K562 (cell line): ENCODE data around the gene PHPT1. TPM values are rescaled to one million over a fixed set of nuclear protein-coding genes. Genes with fewer than 3 reads are reported as not detected.

Experiments
- ILF3 ChIP-seq: fragments of 450-650 bp; IDR thresholded peaks from 2 replicates; pipeline ENCODE4 v1.6.1; 2018; ENCODE audit warnings: antibody characterized with exemption, mild to moderate bottlenecking, moderate library complexity, borderline replicate concordance
- JUNB ChIP-seq: fragments of 450-650 bp; formaldehyde crosslinking; conservative IDR thresholded peaks from 2 replicates; pipeline ENCODE4 v1.4.0; 2020; ENCODE audit warnings: mild to moderate bottlenecking
- MAZ ChIP-seq, 2 experiments: fragments of 450-650 bp in 1 of 2; sonication (generic) in 1 of 2; formaldehyde crosslinking; IDR thresholded peaks in 1 of 2; conservative IDR thresholded peaks in 1 of 2; 2 replicates each; pipeline versions ENCODE4 v1.4.0 to v1.5.0; 2020; ENCODE audit warnings: mild to moderate bottlenecking in 1 of 2, missing genetic modification reagents in 1 of 2
- PHF21A ChIP-seq: fragments of 450-650 bp; IDR thresholded peaks from 2 replicates; pipeline ENCODE4 v1.6.1; 2017; ENCODE audit warnings: low read depth, borderline replicate concordance
- SIRT6 ChIP-seq: IDR thresholded peaks from one replicate; pipeline ENCODE4 v1.6.1; 2012; ENCODE audit warnings: low read depth, mild to moderate bottlenecking, control low read depth, inconsistent platforms, low read length, moderate library complexity
- ZNF184 ChIP-seq: sonication (generic); formaldehyde crosslinking; IDR thresholded peaks from 2 replicates; pipeline ENCODE4 v1.5.0; 2020; ENCODE audit warnings: missing genetic modification reagents
- ZNF431 ChIP-seq: sonication (generic); formaldehyde crosslinking; IDR thresholded peaks from 2 replicates; pipeline ENCODE4 v1.8.0; 2022; ENCODE audit warnings: mild to moderate bottlenecking, missing genetic modification reagents
- polyA plus RNA-seq, 8 experiments: library from polyadenylated mRNA; depleted of rRNA in 4 of 8; stranded (reverse) in 5 of 8; unstranded in 3 of 8; fragments of >200 nt; fragmentation: Nextera tagmentation in 2 of 8; fragmentation: Illumina TruSeq in 1 of 8; extraction: Ambion mirVana in 2 of 8; extraction: Trizol in 1 of 8; gene quantifications; 2 replicates each; pipeline versions ENCODE4 v1.2.1 to v1.2.3, GENCODE V29; 2011 to 2014; ENCODE audit warnings: inconsistent platforms in 1 of 8, missing spikeins in 1 of 8
- total RNA-seq, 7 experiments: library from RNA; depleted of rRNA in 6 of 7; stranded (reverse); fragments of >200 nt in 6 of 7; fragmentation: Illumina TruSeq in 2 of 7; extraction: Trizol in 2 of 7; gene quantifications; 2 replicates each; pipeline versions ENCODE4 v1.2.1 to v1.2.3, GENCODE V29; 2011 to 2021; ENCODE audit warnings: low replicate concordance in 1 of 7
- TF ChIP-seq, protein P1 (sequence below), 2 experiments: fragments of 450-650 bp in 1 of 2; sonication (generic) in 1 of 2; formaldehyde crosslinking in 1 of 2; IDR thresholded peaks; 2 replicates each; pipeline versions ENCODE4 v1.7.1 to v1.9.0; 2016 to 2022; ENCODE audit warnings: inconsistent platforms in 1 of 2, mild to moderate bottlenecking in 1 of 2, missing genetic modification reagents in 1 of 2
- TF ChIP-seq, protein P2 (sequence below): fragments of 450-650 bp; formaldehyde crosslinking; IDR thresholded peaks from 2 replicates; pipeline ENCODE4 v1.4.0; 2022; ENCODE audit warnings: missing genetic modification characterization
- TF ChIP-seq, protein P3 (sequence below): sonication (generic); formaldehyde crosslinking; IDR thresholded peaks from 2 replicates; pipeline ENCODE4 v1.8.0; 2022; ENCODE audit warnings: mild to moderate bottlenecking, missing genetic modification reagents
- TF ChIP-seq, protein P4 (sequence below): sonication (generic); formaldehyde crosslinking; IDR thresholded peaks from 2 replicates; pipeline ENCODE4 v1.8.0; 2023; ENCODE audit warnings: mild to moderate bottlenecking, missing genetic modification reagents

The PHPT1 gene
- total and polyA plus RNA-seq, 9 of the 15 experiments (the other 6 are each of a cell fraction or from before 2014, with no cell fraction given), result 20.9 to 166 (median 129) TPM

DNA sequence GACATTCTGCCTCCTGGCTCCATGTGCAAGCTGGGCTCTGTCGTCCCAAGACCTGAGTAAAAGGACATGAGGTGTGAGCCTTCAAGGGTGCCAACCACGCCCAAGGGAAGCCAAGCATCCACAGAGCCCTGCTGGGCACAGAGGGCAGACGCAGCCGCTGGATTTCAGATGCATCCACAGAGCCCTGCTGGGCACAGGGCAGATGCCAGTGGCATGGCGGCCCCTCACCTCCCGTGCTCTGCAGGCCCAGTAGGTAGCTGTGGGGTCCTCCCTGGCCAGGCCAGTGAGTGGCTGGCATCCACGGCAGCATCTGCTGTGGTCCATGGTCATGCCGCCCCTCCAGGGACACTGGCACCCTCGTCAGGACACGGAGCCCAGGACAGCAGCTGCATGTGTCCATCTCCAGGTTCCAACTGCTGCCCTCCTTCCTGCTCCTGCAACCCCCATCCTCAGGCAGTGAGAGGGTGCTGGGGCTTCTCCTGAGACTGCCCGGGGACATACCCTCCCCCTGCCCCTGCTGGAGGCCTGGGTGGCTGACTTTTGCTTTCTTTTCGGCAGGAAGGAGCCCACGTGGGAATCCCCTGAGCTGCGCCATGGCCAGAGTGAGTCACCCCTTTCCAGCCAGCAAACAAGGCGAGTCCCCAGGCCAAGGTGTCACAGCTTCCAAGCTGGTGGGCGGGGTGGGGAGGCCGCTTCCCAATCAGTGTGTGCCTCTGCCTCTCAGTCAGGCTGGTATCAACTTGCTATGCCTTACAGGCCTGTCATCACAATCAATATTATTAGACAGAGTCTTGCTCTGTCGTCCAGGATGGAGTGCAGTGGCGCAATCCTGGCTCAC is 33.1 kb downstream of the PHPT1 start (continued):
- TF ChIP-seq, protein P1, sequence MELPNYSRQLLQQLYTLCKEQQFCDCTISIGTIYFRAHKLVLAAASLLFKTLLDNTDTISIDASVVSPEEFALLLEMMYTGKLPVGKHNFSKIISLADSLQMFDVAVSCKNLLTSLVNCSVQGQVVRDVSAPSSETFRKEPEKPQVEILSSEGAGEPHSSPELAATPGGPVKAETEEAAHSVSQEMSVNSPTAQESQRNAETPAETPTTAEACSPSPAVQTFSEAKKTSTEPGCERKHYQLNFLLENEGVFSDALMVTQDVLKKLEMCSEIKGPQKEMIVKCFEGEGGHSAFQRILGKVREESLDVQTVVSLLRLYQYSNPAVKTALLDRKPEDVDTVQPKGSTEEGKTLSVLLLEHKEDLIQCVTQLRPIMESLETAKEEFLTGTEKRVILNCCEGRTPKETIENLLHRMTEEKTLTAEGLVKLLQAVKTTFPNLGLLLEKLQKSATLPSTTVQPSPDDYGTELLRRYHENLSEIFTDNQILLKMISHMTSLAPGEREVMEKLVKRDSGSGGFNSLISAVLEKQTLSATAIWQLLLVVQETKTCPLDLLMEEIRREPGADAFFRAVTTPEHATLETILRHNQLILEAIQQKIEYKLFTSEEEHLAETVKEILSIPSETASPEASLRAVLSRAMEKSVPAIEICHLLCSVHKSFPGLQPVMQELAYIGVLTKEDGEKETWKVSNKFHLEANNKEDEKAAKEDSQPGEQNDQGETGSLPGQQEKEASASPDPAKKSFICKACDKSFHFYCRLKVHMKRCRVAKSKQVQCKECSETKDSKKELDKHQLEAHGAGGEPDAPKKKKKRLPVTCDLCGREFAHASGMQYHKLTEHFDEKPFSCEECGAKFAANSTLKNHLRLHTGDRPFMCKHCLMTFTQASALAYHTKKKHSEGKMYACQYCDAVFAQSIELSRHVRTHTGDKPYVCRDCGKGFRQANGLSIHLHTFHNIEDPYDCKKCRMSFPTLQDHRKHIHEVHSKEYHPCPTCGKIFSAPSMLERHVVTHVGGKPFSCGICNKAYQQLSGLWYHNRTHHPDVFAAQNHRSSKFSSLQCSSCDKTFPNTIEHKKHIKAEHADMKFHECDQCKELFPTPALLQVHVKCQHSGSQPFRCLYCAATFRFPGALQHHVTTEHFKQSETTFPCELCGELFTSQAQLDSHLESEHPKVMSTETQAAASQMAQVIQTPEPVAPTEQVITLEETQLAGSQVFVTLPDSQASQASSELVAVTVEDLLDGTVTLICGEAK (IDR thresholded peaks at IDR 0.05), result no peak
- TF ChIP-seq, protein P1 (CRISPR knock-in tag; IDR thresholded peaks at IDR 0.05), result no peak
- TF ChIP-seq, protein P2, sequence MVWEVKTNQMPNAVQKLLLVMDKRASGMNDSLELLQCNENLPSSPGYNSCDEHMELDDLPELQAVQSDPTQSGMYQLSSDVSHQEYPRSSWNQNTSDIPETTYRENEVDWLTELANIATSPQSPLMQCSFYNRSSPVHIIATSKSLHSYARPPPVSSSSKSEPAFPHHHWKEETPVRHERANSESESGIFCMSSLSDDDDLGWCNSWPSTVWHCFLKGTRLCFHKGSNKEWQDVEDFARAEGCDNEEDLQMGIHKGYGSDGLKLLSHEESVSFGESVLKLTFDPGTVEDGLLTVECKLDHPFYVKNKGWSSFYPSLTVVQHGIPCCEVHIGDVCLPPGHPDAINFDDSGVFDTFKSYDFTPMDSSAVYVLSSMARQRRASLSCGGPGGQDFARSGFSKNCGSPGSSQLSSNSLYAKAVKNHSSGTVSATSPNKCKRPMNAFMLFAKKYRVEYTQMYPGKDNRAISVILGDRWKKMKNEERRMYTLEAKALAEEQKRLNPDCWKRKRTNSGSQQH (CRISPR knock-in tag), result no peak
- 0 out of 2 replicates have a peak, but pooled peaks have one; percentile 26 for TF ChIP-seq PHF21A
- TF ChIP-seq ZNF184, result no peak
- TF ChIP-seq, protein P3, sequence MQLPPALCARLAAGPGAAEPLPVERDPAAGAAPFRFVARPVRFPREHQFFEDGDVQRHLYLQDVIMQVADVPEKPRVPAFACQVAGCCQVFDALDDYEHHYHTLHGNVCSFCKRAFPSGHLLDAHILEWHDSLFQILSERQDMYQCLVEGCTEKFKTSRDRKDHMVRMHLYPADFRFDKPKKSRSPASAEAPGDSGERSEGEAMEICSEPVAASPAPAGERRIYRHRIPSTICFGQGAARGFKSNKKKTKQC, result no peak
- no peak for TF ChIP-seq MAZ (CRISPR knock-in tag; conservative IDR thresholded peaks at IDR 0.05 in 1 of 2, IDR thresholded peaks at IDR 0.05 in 1 of 2)
- no peak for TF ChIP-seq ILF3
- TF ChIP-seq SIRT6, result no peak
- TF ChIP-seq ZNF431 (CRISPR knock-in tag), result no peak
- TF ChIP-seq, protein P4, sequence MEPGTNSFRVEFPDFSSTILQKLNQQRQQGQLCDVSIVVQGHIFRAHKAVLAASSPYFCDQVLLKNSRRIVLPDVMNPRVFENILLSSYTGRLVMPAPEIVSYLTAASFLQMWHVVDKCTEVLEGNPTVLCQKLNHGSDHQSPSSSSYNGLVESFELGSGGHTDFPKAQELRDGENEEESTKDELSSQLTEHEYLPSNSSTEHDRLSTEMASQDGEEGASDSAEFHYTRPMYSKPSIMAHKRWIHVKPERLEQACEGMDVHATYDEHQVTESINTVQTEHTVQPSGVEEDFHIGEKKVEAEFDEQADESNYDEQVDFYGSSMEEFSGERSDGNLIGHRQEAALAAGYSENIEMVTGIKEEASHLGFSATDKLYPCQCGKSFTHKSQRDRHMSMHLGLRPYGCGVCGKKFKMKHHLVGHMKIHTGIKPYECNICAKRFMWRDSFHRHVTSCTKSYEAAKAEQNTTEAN (CRISPR knock-in tag), result no peak
- no peak for TF ChIP-seq JUNB (CRISPR knock-in tag)
